HG02623 (cell line): Measurements from ENCODE around the gene EGR2.
"Not testable (repeated sequence)": the region's sequence is repeated elsewhere in the genome, so short reads cannot be mapped to it uniquely, and the experiment has no call there.

ENCODE experiments used
- ATAC-seq: cut with Tn5 transposase; IDR thresholded peaks from one replicate; pipeline ENCODE4 v1.9.1; 2021; ENCODE audit warnings: moderate library complexity; ENCODE audit not compliant: unreplicated experiment

The EGR2 gene

GRCh38 chr10:62795762-62796161 is 20.4 kb downstream of the EGR2 start:
- no peak for ATAC-seq

- no peak for ATAC-seq
Observed at GRCh38 chr10:62795100-62795499, 21.1 kb downstream of the EGR2 start.

GRCh38 chr10:62794306-62794705 is 21.9 kb downstream of the EGR2 start:
- no peak for ATAC-seq

- no peak for ATAC-seq
Observed at GRCh38 chr10:62792261-62792660, 23.9 kb downstream of the EGR2 start.

- ATAC-seq = no peak
Observed at GRCh38 chr10:62790571-62790970, 25.6 kb downstream of the EGR2 start.

GRCh38 chr10:62790019-62790555 is 26.1 kb downstream of the EGR2 start:
- no peak for ATAC-seq

GRCh38 chr10:62788861-62789467 is 27.2 kb downstream of the EGR2 start:
- no peak for ATAC-seq

- not testable (repeated sequence) for ATAC-seq
Observed at GRCh38 chr10:62788285-62788684, 27.9 kb downstream of the EGR2 start.

GRCh38 chr10:62784537-62784936 is 31.6 kb downstream of the EGR2 start:
- not testable (repeated sequence) for ATAC-seq

GRCh38 chr10:62779487-62780248 is 36.5 kb downstream of the EGR2 start:
- peak; percentile 96 for ATAC-seq

GRCh38 chr10:62778125-62778524 is 38.0 kb downstream of the EGR2 start:
- no peak for ATAC-seq

- no peak for ATAC-seq
Observed at GRCh38 chr10:62772186-62772974, 43.8 kb downstream of the EGR2 start.

- ATAC-seq = peak; percentile 59
Observed at GRCh38 chr10:62769574-62770242, 46.5 kb downstream of the EGR2 start.

GRCh38 chr10:62766386-62766785 is 49.8 kb downstream of the EGR2 start:
- ATAC-seq = no peak

- ATAC-seq = no peak
Observed at GRCh38 chr10:62765726-62766125, 50.4 kb downstream of the EGR2 start.

GRCh38 chr10:62764011-62764410 is 52.2 kb downstream of the EGR2 start:
- no peak for ATAC-seq

- no peak for ATAC-seq
Observed at GRCh38 chr10:62763155-62763554, 53.0 kb downstream of the EGR2 start.
